Measurements from ENCODE around the gene PTPRG. TPM values are rescaled to one million over a fixed set of nuclear protein-coding genes. Genes with fewer than 3 reads are reported as not detected.

Gene PTPRG
- total and polyA plus RNA-seq, 2 experiments from 2014 or later, result 11.5 to 39.6 TPM

DNA sequence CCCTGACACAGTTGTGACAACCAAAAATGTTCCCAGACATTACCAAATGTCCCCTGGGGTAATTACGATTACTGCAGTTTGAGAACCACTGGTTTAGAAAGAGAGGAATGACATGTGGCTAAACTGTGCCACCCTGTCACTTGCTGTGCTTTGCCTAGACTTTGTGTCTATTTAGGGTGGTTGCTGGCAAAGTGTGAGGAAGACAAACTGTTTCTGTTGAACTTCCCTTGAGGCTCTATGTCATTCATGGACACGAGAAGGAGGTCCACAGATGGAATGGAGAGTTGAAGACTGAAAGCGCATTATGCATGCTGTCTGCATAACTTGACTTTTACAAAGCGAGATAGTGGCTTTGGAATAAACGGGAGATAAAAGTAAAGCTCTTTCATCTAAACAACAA, 495.3 kb downstream of the PTPRG start:
- H3K4me3 ChIP-seq, result no peak overlapping the region
- H3K9ac ChIP-seq, result no peak overlapping the region
- H3K4me1 ChIP-seq (ENCODE audit: insufficient read depth), result no peaks in the 10 kb centered on the region
- H3K4me2 ChIP-seq (ENCODE audit: unreplicated experiment), result no peak overlapping the region
- no peaks in the 10 kb centered on the region for H3F3A ChIP-seq (ENCODE audit: insufficient read depth)
- no peaks in the 10 kb centered on the region for H4K20me1 ChIP-seq (ENCODE audit: insufficient read depth)
- TF ChIP-seq EZH2phosphoT487 (IDR thresholded peaks at IDR 0.05; ENCODE audit: insufficient read depth, low read depth) (no peak), EZH2 (IDR thresholded peaks at IDR 0.05; ENCODE audit: insufficient read depth, poor library complexity, severe bottlenecking) (no peak)
- no peaks in the 10 kb centered on the region for H3K27me3 ChIP-seq (replicated peaks; ENCODE audit: insufficient read depth)
- no peak for DNase-seq
- whole genome bisulfite sequencing, 2 experiments (ENCODE audit: low coverage in 1 of 2, low lambda C conversion rate in 2 of 2, missing lambda C conversion rate in 2 of 2), result 94 to 95% methylated on average over 5 of the region's 5 CpGs
- H3K9me3 ChIP-seq (ENCODE audit: low read depth), result no peaks in the 10 kb centered on the region
- H2AFZ ChIP-seq, result no peak overlapping the region
- in situ Hi-C loops (cut with MboI), result no loop called here
- no peaks in the 10 kb centered on the region for H3K79me2 ChIP-seq (ENCODE audit: insufficient read depth)
- no peaks in the 10 kb centered on the region for H3K36me3 ChIP-seq (ENCODE audit: low read depth)
- H3K27ac ChIP-seq, result no peak overlapping the region
- no peaks in the 10 kb centered on the region for H3K9me2 ChIP-seq (ENCODE audit: insufficient read depth)

DNA sequence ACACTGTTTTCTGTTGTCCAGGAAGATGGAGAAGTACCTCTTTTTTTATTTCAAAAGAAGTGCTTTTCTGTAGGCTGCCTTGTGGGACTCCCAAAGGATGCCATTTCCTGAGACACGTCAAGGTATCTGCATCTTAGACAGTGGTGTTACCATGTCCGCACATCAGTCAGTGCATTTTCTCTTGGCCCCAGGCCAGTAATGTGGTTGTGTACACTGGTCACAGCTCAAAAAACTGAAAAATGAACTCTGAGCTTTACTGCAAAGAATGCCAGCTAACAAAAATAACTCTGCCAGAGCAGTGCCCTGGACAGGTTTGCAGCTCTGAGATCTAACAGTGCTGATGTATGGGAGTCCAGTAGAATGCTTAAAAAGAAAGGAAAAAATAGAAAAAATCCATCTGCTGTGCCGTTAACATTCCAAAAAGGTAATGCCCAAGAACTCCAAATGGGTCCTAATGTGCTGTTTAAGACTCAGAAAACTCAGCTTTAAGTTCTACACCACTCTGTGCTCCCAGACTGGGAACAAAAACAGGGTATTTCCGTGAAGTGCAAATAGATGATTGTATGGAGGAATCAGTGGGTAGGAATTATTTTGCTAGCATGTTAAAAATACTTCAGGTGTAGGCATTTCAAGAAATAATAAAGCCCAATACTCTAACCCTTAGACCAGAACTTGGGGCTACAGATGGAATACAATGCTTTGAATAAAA, 496.1 kb downstream of the PTPRG start:
- WGBS, 2 experiments (ENCODE audit: low coverage in 1 of 2, low lambda C conversion rate in 2 of 2, missing lambda C conversion rate in 2 of 2), result 91 to 98% methylated on average over 4 of the region's 4 CpGs
- DNase-seq, result no peak
- TF ChIP-seq EZH2phosphoT487 (IDR thresholded peaks at IDR 0.05; ENCODE audit: insufficient read depth, low read depth), result no peak
- no peak for TF ChIP-seq EZH2 (IDR thresholded peaks at IDR 0.05; ENCODE audit: insufficient read depth, poor library complexity, severe bottlenecking)
- no peaks in the 10 kb centered on the region for H3K9me3 ChIP-seq (ENCODE audit: low read depth)
- H3K9me2 ChIP-seq (ENCODE audit: insufficient read depth), result no peaks in the 10 kb centered on the region
- no peaks in the 10 kb centered on the region for H3K4me1 ChIP-seq (ENCODE audit: insufficient read depth)
- in situ Hi-C loops (cut with MboI), result no loop called here
- H3K36me3 ChIP-seq (ENCODE audit: low read depth), result no peaks in the 10 kb centered on the region
- H3K4me2 ChIP-seq (ENCODE audit: unreplicated experiment), result no peak overlapping the region
- H2AFZ ChIP-seq, result no peak overlapping the region
- H3K9ac ChIP-seq, result no peak overlapping the region
- H3F3A ChIP-seq (ENCODE audit: insufficient read depth), result no peaks in the 10 kb centered on the region
- H3K27ac ChIP-seq, result no peak overlapping the region
- no peaks in the 10 kb centered on the region for H3K27me3 ChIP-seq (replicated peaks; ENCODE audit: insufficient read depth)
- H4K20me1 ChIP-seq (ENCODE audit: insufficient read depth), result no peaks in the 10 kb centered on the region
- H3K79me2 ChIP-seq (ENCODE audit: insufficient read depth), result no peaks in the 10 kb centered on the region
- no peak overlapping the region for H3K4me3 ChIP-seq

DNA sequence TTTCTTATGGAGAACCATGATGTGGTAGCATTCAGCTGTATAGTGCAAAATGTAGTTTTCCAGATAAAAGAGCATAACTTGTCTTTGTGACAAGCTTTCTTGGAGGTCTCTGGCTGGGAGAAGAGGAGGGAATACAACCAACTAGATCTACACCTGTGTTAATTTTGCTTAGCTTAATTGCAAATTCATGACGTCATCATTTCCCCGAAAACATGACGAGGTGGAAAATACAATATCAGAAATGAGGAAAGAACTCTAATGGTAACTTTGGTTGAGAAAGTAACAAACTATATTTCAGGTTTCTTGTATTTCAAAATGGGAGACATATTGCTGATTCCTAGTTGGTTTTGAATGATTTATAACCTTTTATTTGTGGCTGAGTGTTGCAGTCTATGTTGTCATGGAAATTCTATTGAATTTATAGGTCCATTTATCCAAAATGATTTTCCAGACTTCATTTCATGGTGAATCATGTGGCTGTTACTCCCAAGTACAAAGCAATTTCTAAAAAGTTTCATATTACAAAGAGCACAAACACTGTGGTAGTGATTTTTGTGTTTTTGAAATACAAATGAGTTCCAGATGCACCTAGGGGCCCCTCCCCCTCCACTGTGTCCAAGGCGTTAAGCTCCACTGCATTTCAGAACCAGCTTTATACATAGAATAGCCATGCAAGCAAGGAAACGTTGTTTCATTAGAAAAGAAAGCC, 504.8 kb downstream of the PTPRG start:
- H3K36me3 ChIP-seq (ENCODE audit: low read depth), result no peaks in the 10 kb centered on the region
- H3F3A ChIP-seq (ENCODE audit: insufficient read depth), result no peaks in the 10 kb centered on the region
- H3K9me2 ChIP-seq (ENCODE audit: insufficient read depth), result no peaks in the 10 kb centered on the region
- H2AFZ ChIP-seq, result no peak overlapping the region
- TF ChIP-seq EZH2phosphoT487 (IDR thresholded peaks at IDR 0.05; ENCODE audit: insufficient read depth, low read depth) (no peak), EZH2 (IDR thresholded peaks at IDR 0.05; ENCODE audit: insufficient read depth, poor library complexity, severe bottlenecking) (no peak)
- no peaks in the 10 kb centered on the region for H3K79me2 ChIP-seq (ENCODE audit: insufficient read depth)
- DNase-seq, result peak; percentile 36
- peak overlapping the region; percentile 5 for H3K4me2 ChIP-seq (ENCODE audit: unreplicated experiment)
- H3K4me1 ChIP-seq (ENCODE audit: insufficient read depth), result no peaks in the 10 kb centered on the region
- H3K27ac ChIP-seq, result no peak overlapping the region
- no peaks in the 10 kb centered on the region for H4K20me1 ChIP-seq (ENCODE audit: insufficient read depth)
- WGBS, 2 experiments (ENCODE audit: low coverage in 1 of 2, low lambda C conversion rate in 2 of 2, missing lambda C conversion rate in 2 of 2), result 7 to 8% methylated on average over 5 of the region's 5 CpGs
- in situ Hi-C loops (cut with MboI), result no loop called here
- no peaks in the 10 kb centered on the region for H3K27me3 ChIP-seq (replicated peaks; ENCODE audit: insufficient read depth)
- H3K9ac ChIP-seq, result no peak overlapping the region
- H3K4me3 ChIP-seq, result no peak overlapping the region
- H3K9me3 ChIP-seq (ENCODE audit: low read depth), result no peaks in the 10 kb centered on the region

DNA sequence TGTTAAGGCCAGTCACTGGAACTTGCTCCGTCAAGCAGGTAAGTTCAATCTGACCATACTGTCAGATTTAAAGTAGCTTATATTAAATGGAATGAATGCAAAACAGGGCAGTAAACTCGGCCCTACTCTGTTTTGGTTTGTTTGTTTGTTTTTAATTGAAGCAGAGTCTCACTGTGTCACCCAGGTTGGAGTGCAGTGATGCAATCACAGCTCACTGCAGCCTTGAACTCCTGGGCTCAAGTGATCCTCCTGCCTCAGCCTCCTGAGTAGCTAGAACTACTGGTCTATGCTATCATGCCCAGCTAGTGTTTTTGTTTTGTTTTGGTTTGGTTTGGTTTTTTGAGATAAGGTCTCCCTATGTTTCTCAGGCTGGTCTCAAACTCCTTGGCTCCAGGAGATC, 507.0 kb downstream of the PTPRG start:
- in situ Hi-C loops (cut with MboI), result no loop called here
- Histone ChIP-seq H3K4me3 (no peak overlapping the region), H3K79me2 (ENCODE audit: insufficient read depth) (no peaks in the 10 kb centered on the region), H3K27ac (no peak overlapping the region), H3K9ac (no peak overlapping the region), H4K20me1 (ENCODE audit: insufficient read depth) (no peaks in the 10 kb centered on the region), H3K36me3 (ENCODE audit: low read depth) (no peaks in the 10 kb centered on the region), H3K9me2 (ENCODE audit: insufficient read depth) (no peaks in the 10 kb centered on the region), H3K4me2 (ENCODE audit: unreplicated experiment) (no peak overlapping the region), H3K4me1 (ENCODE audit: insufficient read depth) (no peaks in the 10 kb centered on the region), H3K9me3 (ENCODE audit: low read depth) (no peaks in the 10 kb centered on the region), H3K27me3 (replicated peaks; ENCODE audit: insufficient read depth) (no peaks in the 10 kb centered on the region), H3F3A (ENCODE audit: insufficient read depth) (no peaks in the 10 kb centered on the region), H2AFZ (no peak overlapping the region)
- 84 to 86% methylated on average over 2 of the region's 2 CpGs for WGBS, 2 experiments (ENCODE audit: low coverage in 1 of 2, low lambda C conversion rate in 2 of 2, missing lambda C conversion rate in 2 of 2)
- no peak for TF ChIP-seq EZH2 (IDR thresholded peaks at IDR 0.05; ENCODE audit: insufficient read depth, poor library complexity, severe bottlenecking)
- TF ChIP-seq EZH2phosphoT487 (IDR thresholded peaks at IDR 0.05; ENCODE audit: insufficient read depth, low read depth), result no peak
- DNase-seq, result no peak

Measured in GM23248 (cell line).